ENCODE results near the gene E2F4. TPM values are rescaled to one million over a fixed set of nuclear protein-coding genes. Genes with fewer than 3 reads are reported as not detected.

The E2F4 gene
- total and polyA plus RNA-seq, 9 of the 15 experiments (the other 6 are each of a cell fraction or from before 2014, with no cell fraction given) = 9.7 to 139 (median 106) TPM

DNA sequence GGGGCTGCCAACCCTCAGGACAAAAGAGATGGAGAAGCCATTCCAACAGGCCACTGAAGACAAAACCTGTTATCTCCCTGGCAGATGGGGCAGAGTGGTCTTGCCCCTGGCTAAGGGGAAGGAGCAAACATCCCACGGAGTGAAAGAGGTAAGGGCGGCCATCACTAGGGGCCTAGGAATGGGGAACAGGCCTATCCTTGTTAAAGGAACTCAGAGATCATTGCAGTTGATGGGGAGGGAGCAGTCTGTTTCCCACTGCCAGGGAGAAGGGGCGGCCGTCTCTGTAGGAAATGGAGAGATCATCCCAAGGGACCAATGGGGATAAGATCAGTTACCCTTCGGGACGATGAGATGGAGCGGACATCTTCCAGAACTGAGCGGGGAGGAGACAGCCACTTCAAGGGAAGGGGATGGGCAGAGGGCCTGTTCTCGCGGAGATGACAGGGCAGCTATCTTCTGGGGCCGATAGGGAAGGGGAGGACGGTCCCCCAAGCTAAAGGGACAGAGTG lies 34.4 kb downstream of the E2F4 start (continued):
- TF ChIP-seq ZKSCAN8 (CRISPR knock-in tag; IDR thresholded peaks at IDR 0.05) (no peak), KDM5B (IDR thresholded peaks at IDR 0.05; ENCODE audit: insufficient replicate concordance, low read depth, low read length) (peak; percentile 75), TEAD1 (CRISPR knock-in tag; IDR thresholded peaks at IDR 0.05) (0 out of 4 replicates have a peak, but pooled peaks of 1 of the 2 experiments have one; percentile 1), TCF3 (CRISPR knock-in tag; IDR thresholded peaks at IDR 0.05) (no peak), PHF8 (IDR thresholded peaks at IDR 0.05; ENCODE audit: borderline replicate concordance, low read length) (peak; percentile 70; the same call in 1 of the 2 replicates), ZNF274 (IDR thresholded peaks at IDR 0.05; ENCODE audit: borderline replicate concordance, low read depth, low read length) (no peak), STAT5A (IDR thresholded peaks at IDR 0.05; ENCODE audit: borderline replicate concordance, low read length) (no peak), E2F3 (CRISPR knock-in tag; IDR thresholded peaks at IDR 0.05) (peak; percentile 37; the same call in 1 of the 2 replicates), YY1 (IDR thresholded peaks at IDR 0.05; ENCODE audit: borderline replicate concordance in 1 of 3, control insufficient read depth in 1 of 3, extremely low read depth in 1 of 3, insufficient read depth in 3 of 3, insufficient read length in 1 of 3, insufficient replicate concordance in 2 of 3, low read depth in 1 of 3, low read length in 2 of 3) (peak in 1 of 3 experiments; percentile 37), CHD2 (IDR thresholded peaks at IDR 0.05; ENCODE audit: low read depth, low read length) (peak; percentile 4; the same call in 1 of the 2 replicates), GABPA (tag; conservative IDR thresholded peaks at IDR 0.05; ENCODE audit: low read depth) (0 out of 2 replicates have a peak, but pooled peaks have one; percentile 63), ZNF263 (CRISPR knock-in tag; IDR thresholded peaks at IDR 0.05; ENCODE audit: borderline replicate concordance) (0 out of 2 replicates have a peak, but pooled peaks have one; percentile 13)
- TF ChIP-seq, protein P1, sequence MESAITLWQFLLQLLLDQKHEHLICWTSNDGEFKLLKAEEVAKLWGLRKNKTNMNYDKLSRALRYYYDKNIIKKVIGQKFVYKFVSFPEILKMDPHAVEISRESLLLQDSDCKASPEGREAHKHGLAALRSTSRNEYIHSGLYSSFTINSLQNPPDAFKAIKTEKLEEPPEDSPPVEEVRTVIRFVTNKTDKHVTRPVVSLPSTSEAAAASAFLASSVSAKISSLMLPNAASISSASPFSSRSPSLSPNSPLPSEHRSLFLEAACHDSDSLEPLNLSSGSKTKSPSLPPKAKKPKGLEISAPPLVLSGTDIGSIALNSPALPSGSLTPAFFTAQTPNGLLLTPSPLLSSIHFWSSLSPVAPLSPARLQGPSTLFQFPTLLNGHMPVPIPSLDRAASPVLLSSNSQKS (CRISPR knock-in tag; IDR thresholded peaks at IDR 0.05) = no peak
- TF ChIP-seq, protein P2, sequence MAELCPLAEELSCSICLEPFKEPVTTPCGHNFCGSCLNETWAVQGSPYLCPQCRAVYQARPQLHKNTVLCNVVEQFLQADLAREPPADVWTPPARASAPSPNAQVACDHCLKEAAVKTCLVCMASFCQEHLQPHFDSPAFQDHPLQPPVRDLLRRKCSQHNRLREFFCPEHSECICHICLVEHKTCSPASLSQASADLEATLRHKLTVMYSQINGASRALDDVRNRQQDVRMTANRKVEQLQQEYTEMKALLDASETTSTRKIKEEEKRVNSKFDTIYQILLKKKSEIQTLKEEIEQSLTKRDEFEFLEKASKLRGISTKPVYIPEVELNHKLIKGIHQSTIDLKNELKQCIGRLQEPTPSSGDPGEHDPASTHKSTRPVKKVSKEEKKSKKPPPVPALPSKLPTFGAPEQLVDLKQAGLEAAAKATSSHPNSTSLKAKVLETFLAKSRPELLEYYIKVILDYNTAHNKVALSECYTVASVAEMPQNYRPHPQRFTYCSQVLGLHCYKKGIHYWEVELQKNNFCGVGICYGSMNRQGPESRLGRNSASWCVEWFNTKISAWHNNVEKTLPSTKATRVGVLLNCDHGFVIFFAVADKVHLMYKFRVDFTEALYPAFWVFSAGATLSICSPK (IDR thresholded peaks at IDR 0.05; ENCODE audit: borderline replicate concordance) = 0 out of 2 replicates have a peak, but pooled peaks have one; percentile 17
- TF ChIP-seq, protein P3, sequence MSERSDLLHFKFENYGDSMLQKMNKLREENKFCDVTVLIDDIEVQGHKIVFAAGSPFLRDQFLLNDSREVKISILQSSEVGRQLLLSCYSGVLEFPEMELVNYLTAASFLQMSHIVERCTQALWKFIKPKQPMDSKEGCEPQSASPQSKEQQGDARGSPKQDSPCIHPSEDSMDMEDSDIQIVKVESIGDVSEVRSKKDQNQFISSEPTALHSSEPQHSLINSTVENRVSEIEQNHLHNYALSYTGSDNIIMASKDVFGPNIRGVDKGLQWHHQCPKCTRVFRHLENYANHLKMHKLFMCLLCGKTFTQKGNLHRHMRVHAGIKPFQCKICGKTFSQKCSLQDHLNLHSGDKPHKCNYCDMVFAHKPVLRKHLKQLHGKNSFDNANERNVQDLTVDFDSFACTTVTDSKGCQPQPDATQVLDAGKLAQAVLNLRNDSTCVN (CRISPR knock-in tag; IDR thresholded peaks at IDR 0.05) = 0 out of 2 replicates have a peak, but pooled peaks have one; percentile 25
- TF ChIP-seq, protein P4, sequence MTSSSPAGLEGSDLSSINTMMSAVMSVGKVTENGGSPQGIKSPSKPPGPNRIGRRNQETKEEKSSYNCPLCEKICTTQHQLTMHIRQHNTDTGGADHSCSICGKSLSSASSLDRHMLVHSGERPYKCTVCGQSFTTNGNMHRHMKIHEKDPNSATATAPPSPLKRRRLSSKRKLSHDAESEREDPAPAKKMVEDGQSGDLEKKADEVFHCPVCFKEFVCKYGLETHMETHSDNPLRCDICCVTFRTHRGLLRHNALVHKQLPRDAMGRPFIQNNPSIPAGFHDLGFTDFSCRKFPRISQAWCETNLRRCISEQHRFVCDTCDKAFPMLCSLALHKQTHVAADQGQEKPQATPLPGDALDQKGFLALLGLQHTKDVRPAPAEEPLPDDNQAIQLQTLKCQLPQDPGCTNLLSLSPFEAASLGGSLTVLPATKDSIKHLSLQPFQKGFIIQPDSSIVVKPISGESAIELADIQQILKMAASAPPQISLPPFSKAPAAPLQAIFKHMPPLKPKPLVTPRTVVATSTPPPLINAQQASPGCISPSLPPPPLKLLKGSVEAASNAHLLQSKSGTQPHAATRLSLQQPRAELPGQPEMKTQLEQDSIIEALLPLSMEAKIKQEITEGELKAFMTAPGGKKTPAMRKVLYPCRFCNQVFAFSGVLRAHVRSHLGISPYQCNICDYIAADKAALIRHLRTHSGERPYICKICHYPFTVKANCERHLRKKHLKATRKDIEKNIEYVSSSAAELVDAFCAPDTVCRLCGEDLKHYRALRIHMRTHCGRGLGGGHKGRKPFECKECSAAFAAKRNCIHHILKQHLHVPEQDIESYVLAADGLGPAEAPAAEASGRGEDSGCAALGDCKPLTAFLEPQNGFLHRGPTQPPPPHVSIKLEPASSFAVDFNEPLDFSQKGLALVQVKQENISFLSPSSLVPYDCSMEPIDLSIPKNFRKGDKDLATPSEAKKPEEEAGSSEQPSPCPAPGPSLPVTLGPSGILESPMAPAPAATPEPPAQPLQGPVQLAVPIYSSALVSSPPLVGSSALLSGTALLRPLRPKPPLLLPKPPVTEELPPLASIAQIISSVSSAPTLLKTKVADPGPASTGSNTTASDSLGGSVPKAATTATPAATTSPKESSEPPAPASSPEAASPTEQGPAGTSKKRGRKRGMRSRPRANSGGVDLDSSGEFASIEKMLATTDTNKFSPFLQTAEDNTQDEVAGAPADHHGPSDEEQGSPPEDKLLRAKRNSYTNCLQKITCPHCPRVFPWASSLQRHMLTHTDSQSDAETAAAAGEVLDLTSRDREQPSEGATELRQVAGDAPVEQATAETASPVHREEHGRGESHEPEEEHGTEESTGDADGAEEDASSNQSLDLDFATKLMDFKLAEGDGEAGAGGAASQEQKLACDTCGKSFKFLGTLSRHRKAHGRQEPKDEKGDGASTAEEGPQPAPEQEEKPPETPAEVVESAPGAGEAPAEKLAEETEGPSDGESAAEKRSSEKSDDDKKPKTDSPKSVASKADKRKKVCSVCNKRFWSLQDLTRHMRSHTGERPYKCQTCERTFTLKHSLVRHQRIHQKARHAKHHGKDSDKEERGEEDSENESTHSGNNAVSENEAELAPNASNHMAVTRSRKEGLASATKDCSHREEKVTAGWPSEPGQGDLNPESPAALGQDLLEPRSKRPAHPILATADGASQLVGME (CRISPR knock-in tag; IDR thresholded peaks at IDR 0.05) = peak; percentile 20
